ENCODE data around the gene KLHDC2.
"Not testable (repeated sequence)": the region's sequence is repeated elsewhere in the genome, so short reads cannot be mapped to it uniquely, and the experiment has no call there.

GRCh38 chr14:49781040-49781439 is 13.1 kb downstream of the KLHDC2 start:
- TF ChIP-seq, protein P1, sequence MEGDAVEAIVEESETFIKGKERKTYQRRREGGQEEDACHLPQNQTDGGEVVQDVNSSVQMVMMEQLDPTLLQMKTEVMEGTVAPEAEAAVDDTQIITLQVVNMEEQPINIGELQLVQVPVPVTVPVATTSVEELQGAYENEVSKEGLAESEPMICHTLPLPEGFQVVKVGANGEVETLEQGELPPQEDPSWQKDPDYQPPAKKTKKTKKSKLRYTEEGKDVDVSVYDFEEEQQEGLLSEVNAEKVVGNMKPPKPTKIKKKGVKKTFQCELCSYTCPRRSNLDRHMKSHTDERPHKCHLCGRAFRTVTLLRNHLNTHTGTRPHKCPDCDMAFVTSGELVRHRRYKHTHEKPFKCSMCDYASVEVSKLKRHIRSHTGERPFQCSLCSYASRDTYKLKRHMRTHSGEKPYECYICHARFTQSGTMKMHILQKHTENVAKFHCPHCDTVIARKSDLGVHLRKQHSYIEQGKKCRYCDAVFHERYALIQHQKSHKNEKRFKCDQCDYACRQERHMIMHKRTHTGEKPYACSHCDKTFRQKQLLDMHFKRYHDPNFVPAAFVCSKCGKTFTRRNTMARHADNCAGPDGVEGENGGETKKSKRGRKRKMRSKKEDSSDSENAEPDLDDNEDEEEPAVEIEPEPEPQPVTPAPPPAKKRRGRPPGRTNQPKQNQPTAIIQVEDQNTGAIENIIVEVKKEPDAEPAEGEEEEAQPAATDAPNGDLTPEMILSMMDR (conservative IDR thresholded peaks at IDR 0.05; ENCODE audit: low read length): not testable (repeated sequence)
- not testable (repeated sequence) for TF ChIP-seq EZH2phosphoT487 (IDR thresholded peaks at IDR 0.05; ENCODE audit: borderline replicate concordance, low read depth, low read length)

Measured in OCI-LY7 (cell line).